PFSK-1 (cell line): ENCODE data around the gene DNAJC18.

ENCODE experiments used
- SIN3A ChIP-seq: IDR thresholded peaks from 2 replicates; pipeline ENCODE4 v1.6.1; 2012; ENCODE audit warnings: mild to moderate bottlenecking, low read length, moderate library complexity, borderline replicate concordance; ENCODE audit not compliant: insufficient read depth
- TF ChIP-seq, protein P1 (sequence below), 2 experiments: IDR thresholded peaks; 2 replicates each; pipeline versions ENCODE4 v1.6.1 to v1.8.0; 2011 to 2012; ENCODE audit warnings: low read depth in 2 of 2, low read length in 2 of 2, control low read depth in 1 of 2, inconsistent platforms in 1 of 2, mild to moderate bottlenecking in 1 of 2, moderate library complexity in 1 of 2; ENCODE audit not compliant: insufficient read depth in 1 of 2

DNA sequence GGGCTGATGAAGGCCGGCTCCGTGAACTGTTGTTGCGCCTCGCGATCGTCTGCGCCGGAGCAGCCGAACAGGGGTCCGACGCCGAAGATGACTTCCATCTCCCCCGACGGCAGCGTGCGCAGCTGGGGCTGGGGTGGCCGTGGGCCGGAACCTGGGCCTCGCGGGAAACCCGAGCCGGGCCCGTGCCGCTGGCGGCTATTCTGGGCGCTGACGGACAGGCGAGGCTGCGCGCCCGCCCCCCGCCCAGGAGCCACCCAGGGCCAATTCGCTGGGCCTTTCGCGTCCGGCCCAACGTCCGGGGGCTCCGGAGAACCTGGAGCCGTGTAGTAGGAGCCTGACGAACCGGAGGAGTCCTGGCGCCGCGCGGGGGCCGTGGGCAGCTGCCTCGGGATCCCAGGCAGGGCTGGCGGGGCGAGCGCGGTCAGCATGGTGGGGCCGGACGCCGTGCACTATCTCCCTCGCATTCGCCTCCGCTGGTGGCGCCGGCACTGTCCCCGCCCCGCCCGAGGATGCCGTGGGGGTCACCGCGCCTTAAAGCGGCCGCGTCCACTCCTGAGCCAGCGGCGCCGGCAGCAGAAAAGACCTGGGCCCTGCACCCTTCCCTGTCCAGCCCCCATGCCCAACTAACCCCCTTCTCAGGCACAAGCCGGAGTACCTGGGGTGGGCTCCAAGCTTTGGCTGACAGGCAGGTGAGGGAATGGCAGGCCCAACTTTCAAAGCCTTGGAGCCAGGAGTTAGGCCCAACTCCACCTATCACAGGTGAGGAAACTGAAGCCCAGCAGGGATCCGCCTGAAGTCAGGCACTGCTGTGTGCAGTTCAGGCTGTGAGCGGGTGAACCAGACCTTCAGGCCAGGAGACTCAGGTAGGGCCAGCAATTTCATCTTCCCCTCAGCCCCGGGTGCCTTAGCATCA is 44.4 kb downstream of the DNAJC18 start, which contains the start of gene PROB1:
- TF ChIP-seq, protein P1, sequence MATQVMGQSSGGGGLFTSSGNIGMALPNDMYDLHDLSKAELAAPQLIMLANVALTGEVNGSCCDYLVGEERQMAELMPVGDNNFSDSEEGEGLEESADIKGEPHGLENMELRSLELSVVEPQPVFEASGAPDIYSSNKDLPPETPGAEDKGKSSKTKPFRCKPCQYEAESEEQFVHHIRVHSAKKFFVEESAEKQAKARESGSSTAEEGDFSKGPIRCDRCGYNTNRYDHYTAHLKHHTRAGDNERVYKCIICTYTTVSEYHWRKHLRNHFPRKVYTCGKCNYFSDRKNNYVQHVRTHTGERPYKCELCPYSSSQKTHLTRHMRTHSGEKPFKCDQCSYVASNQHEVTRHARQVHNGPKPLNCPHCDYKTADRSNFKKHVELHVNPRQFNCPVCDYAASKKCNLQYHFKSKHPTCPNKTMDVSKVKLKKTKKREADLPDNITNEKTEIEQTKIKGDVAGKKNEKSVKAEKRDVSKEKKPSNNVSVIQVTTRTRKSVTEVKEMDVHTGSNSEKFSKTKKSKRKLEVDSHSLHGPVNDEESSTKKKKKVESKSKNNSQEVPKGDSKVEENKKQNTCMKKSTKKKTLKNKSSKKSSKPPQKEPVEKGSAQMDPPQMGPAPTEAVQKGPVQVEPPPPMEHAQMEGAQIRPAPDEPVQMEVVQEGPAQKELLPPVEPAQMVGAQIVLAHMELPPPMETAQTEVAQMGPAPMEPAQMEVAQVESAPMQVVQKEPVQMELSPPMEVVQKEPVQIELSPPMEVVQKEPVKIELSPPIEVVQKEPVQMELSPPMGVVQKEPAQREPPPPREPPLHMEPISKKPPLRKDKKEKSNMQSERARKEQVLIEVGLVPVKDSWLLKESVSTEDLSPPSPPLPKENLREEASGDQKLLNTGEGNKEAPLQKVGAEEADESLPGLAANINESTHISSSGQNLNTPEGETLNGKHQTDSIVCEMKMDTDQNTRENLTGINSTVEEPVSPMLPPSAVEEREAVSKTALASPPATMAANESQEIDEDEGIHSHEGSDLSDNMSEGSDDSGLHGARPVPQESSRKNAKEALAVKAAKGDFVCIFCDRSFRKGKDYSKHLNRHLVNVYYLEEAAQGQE (IDR thresholded peaks at IDR 0.05; ENCODE audit: insufficient read depth in 1 of 2, low read depth in 2 of 2, low read length in 2 of 2): no peak
- no peak for TF ChIP-seq SIN3A
